H9 (cell line): ENCODE data around the gene LRCH1. TPM values are rescaled to one million over a fixed set of nuclear protein-coding genes. Genes with fewer than 3 reads are reported as not detected.

Source experiments
- DNase-seq: peaks from one replicate; pipeline ENCODE4 v3.0.0-alpha.2; 2017
- H2AFZ ChIP-seq: one replicate; pipeline ENCODE4 v1.6.1; 2013; ENCODE audit warnings: mild to moderate bottlenecking, low read length, control low read depth, moderate library complexity
- H2AK5ac ChIP-seq: 2 replicates; pipeline ENCODE4 v1.6.1; 2013; ENCODE audit warnings: low read length, control low read depth, mixed read lengths; ENCODE audit not compliant: insufficient read length
- H2BK120ac ChIP-seq: one replicate; pipeline ENCODE4 v1.6.1; 2013; ENCODE audit warnings: low read depth, mild to moderate bottlenecking, low read length, control low read depth, inconsistent platforms; ENCODE audit not compliant: poor library complexity, severe bottlenecking
- H2BK12ac ChIP-seq: 2 replicates; pipeline ENCODE4 v1.6.1; 2013; ENCODE audit warnings: low read length, control low read depth, mixed read lengths, low read depth; ENCODE audit not compliant: insufficient read length
- H2BK15ac ChIP-seq: 2 replicates; pipeline ENCODE4 v1.6.1; 2013; ENCODE audit warnings: low read depth, low read length, control low read depth
- H2BK20ac ChIP-seq: one replicate; pipeline ENCODE4 v1.6.1; 2013; ENCODE audit warnings: low read depth, mild to moderate bottlenecking, low read length, control low read depth, inconsistent platforms; ENCODE audit not compliant: poor library complexity, severe bottlenecking
- H2BK5ac ChIP-seq: 2 replicates; pipeline ENCODE4 v1.6.1; 2013; ENCODE audit warnings: low read length, control low read depth, mixed read lengths; ENCODE audit not compliant: insufficient read length
- H3K14ac ChIP-seq: 2 replicates; pipeline ENCODE4 v1.6.1; 2013; ENCODE audit warnings: low read length, control low read depth; ENCODE audit not compliant: insufficient read depth
- H3K18ac ChIP-seq: 2 replicates; pipeline ENCODE4 v1.6.1; 2013; ENCODE audit warnings: low read depth, mild to moderate bottlenecking, mixed read lengths, low read length, control low read depth; ENCODE audit not compliant: insufficient read length
- H3K23ac ChIP-seq: 2 replicates; pipeline ENCODE4 v1.6.1; 2013; ENCODE audit warnings: low read length, control low read depth, mixed read lengths, low read depth; ENCODE audit not compliant: insufficient read length
- H3K23me2 ChIP-seq: 2 replicates; pipeline ENCODE4 v1.6.1; 2013; ENCODE audit warnings: low read depth, mild to moderate bottlenecking, mixed read lengths, low read length, control low read depth; ENCODE audit not compliant: insufficient read length, poor library complexity, severe bottlenecking
- H3K27ac ChIP-seq: 2 replicates; pipeline ENCODE4 v1.5.1; 2013; ENCODE audit warnings: low read length, control low read depth, mixed read lengths, low read depth; ENCODE audit not compliant: insufficient read length
- H3K27me3 ChIP-seq: 2 replicates; pipeline ENCODE4 v1.6.1; 2013; ENCODE audit warnings: low read length, control low read depth, inconsistent platforms; ENCODE audit not compliant: insufficient read depth
- H3K4ac ChIP-seq: 2 replicates; pipeline ENCODE4 v1.6.1; 2013; ENCODE audit warnings: low read depth, mild to moderate bottlenecking, control low read depth, inconsistent platforms, low read length, moderate library complexity
- H3K4me1 ChIP-seq: 2 replicates; pipeline ENCODE4 v1.6.1; 2013; ENCODE audit warnings: low read length, control low read depth, inconsistent platforms; ENCODE audit not compliant: insufficient read depth
- H3K4me2 ChIP-seq: 2 replicates; pipeline ENCODE4 v1.6.1; 2013; ENCODE audit warnings: low read length, control low read depth, mixed read lengths; ENCODE audit not compliant: insufficient read length, insufficient read depth
- H3K56ac ChIP-seq: 2 replicates; pipeline ENCODE4 v1.6.1; 2013; ENCODE audit warnings: low read depth, mild to moderate bottlenecking, mixed read lengths, low read length, control low read depth; ENCODE audit not compliant: insufficient read length
- H3K79me1 ChIP-seq: 2 replicates; pipeline ENCODE4 v1.6.1; 2013; ENCODE audit warnings: low read depth, mild to moderate bottlenecking, moderate library complexity, low read length, control low read depth, inconsistent platforms; ENCODE audit not compliant: insufficient read depth, poor library complexity, severe bottlenecking
- H3K79me2 ChIP-seq: 2 replicates; pipeline ENCODE4 v1.6.1; 2013; ENCODE audit warnings: low read length, control low read depth, inconsistent platforms; ENCODE audit not compliant: insufficient read depth
- H3K9ac ChIP-seq: 2 replicates; pipeline ENCODE4 v1.6.1; 2013; ENCODE audit warnings: low read length, control low read depth, mixed read lengths; ENCODE audit not compliant: insufficient read length; ENCODE audit errors: extremely low read depth
- H3K9me3 ChIP-seq: one replicate; pipeline ENCODE4 v1.6.1; 2013; ENCODE audit warnings: low read depth, low read length, inconsistent platforms; ENCODE audit not compliant: control insufficient read depth
- H3T11ph ChIP-seq: one replicate; pipeline ENCODE4 v1.6.1; 2013; ENCODE audit warnings: mild to moderate bottlenecking, low read length, control low read depth, inconsistent platforms
- H4K20me1 ChIP-seq: one replicate; pipeline ENCODE4 v1.6.1; 2013; ENCODE audit not compliant: control insufficient read depth, insufficient read length, insufficient read depth
- H4K5ac ChIP-seq: 2 replicates; pipeline ENCODE4 v1.6.1; 2013; ENCODE audit warnings: low read depth, mild to moderate bottlenecking, mixed read lengths, low read length, control low read depth; ENCODE audit not compliant: insufficient read length
- H4K8ac ChIP-seq: replicated peaks from 2 replicates; pipeline ENCODE4 v1.6.1; 2013; ENCODE audit warnings: low read length, control low read depth, mixed read lengths, low read depth; ENCODE audit not compliant: insufficient read length
- H4K91ac ChIP-seq: 2 replicates; pipeline ENCODE4 v1.6.1; 2013; ENCODE audit warnings: low read depth, mild to moderate bottlenecking, moderate library complexity, mixed read lengths, low read length, control low read depth; ENCODE audit not compliant: insufficient read length
- H3K27ac Mint-ChIP-seq, 3 experiments: 2 replicates in 2 of 3; 3 replicates in 1 of 3; pipeline ENCODE4 v1.8.0; 2020 to 2021; ENCODE audit warnings: mixed read lengths in 3 of 3, mild to moderate bottlenecking in 1 of 3, moderate library complexity in 1 of 3
- H3K27me3 Mint-ChIP-seq: 2 replicates; pipeline ENCODE4 v1.8.0; 2021; ENCODE audit warnings: low read depth, mild to moderate bottlenecking, moderate library complexity, mixed read lengths
- H3K36me3 Mint-ChIP-seq, 3 experiments: 2 replicates in 2 of 3; 3 replicates in 1 of 3; pipeline ENCODE4 v1.8.0; 2020 to 2021; ENCODE audit warnings: low read depth in 3 of 3, mixed read lengths in 3 of 3; ENCODE audit not compliant: insufficient read depth in 1 of 3
- H3K4me1 Mint-ChIP-seq, 2 experiments: 2 replicates each; pipeline ENCODE4 v1.8.0; 2020; ENCODE audit warnings: mixed read lengths in 2 of 2
- H3K4me3 Mint-ChIP-seq, 2 experiments: 2 replicates in 1 of 2; 3 replicates in 1 of 2; pipeline ENCODE4 v1.8.0; 2020 to 2021; ENCODE audit warnings: mild to moderate bottlenecking in 2 of 2, mixed read lengths in 2 of 2, moderate library complexity in 1 of 2
- H3K9me3 Mint-ChIP-seq, 2 experiments: 2 replicates in 1 of 2; 3 replicates in 1 of 2; pipeline ENCODE4 v1.8.0; 2020; ENCODE audit warnings: mild to moderate bottlenecking in 2 of 2, mixed read lengths in 2 of 2, moderate library complexity in 1 of 2
- CTCF ChIP-seq: fragments of 200-600 bp; sonication (generic); conservative IDR thresholded peaks from 3 replicates; pipeline ENCODE4 v1.8.0; 2021; ENCODE audit warnings: antibody characterized with exemption, mild to moderate bottlenecking
- WGBS: extraction: QIAGEN DNeasy Blood & Tissue Kit; methylation state at CpG from one replicate; pipeline ENCODE4 v1.1.7; 2013; ENCODE audit warnings: missing lambda C conversion rate, low lambda C conversion rate, mixed read lengths; ENCODE audit not compliant: insufficient read length; ENCODE audit errors: extremely low coverage; 5-methylcytosine and 5-hydroxymethylcytosine counted together
- total RNA-seq: library from RNA; stranded (reverse); gene quantifications from 2 replicates; pipeline ENCODE4 v1.2.1, GENCODE V29; 2021

Gene LRCH1
- total RNA-seq, 1 experiment from 2014 or later: 8.0 TPM

GRCh38 chr13:46717275-46717674 is 164.3 kb downstream of the LRCH1 start:
- no peak overlapping the region for H2BK15ac ChIP-seq
- no peak overlapping the region for H2BK20ac ChIP-seq
- H3K4me1 ChIP-seq: no peaks in the 10 kb centered on the region; the same call in 1 of the 2 replicates
- no peak for TF ChIP-seq CTCF
- no peak overlapping the region for H3K9ac ChIP-seq
- H3K18ac ChIP-seq: no peak overlapping the region
- H2AK5ac ChIP-seq: no peak overlapping the region
- no peaks in the 10 kb centered on the region for H3K23me2 ChIP-seq
- H3K27me3 Mint-ChIP-seq: no peaks in the 10 kb centered on the region
- peaks cover 11% of the 10 kb centered on the region in 2 experiments for H3K4me1 Mint-ChIP-seq
- no peak overlapping the region for H2AFZ ChIP-seq
- H3K79me2 ChIP-seq: no peaks in the 10 kb centered on the region
- no peak overlapping the region for H3K4me3 Mint-ChIP-seq
- H3T11ph ChIP-seq: no peak overlapping the region
- H3K23ac ChIP-seq: no peak overlapping the region
- no peak overlapping the region for H2BK12ac ChIP-seq
- no peaks in the 10 kb centered on the region for H4K20me1 ChIP-seq
- no peak for DNase-seq
- H4K91ac ChIP-seq: no peak overlapping the region
- no peak overlapping the region for H3K56ac ChIP-seq
- H3K27ac Mint-ChIP-seq: no peak overlapping the region
- no peak overlapping the region for H4K8ac ChIP-seq
- no peaks in the 10 kb centered on the region for H3K27me3 ChIP-seq
- H4K5ac ChIP-seq: no peak overlapping the region
- H3K9me3 Mint-ChIP-seq: no peaks in the 10 kb centered on the region
- H3K4ac ChIP-seq: no peak overlapping the region
- WGBS: no CpG with 5 or more reads among the region's 4 CpGs
- H3K14ac ChIP-seq: no peak overlapping the region
- no peaks in the 10 kb centered on the region for H3K36me3 Mint-ChIP-seq
- no peak overlapping the region for H3K4me2 ChIP-seq
- no peak overlapping the region for H2BK120ac ChIP-seq
- H3K9me3 ChIP-seq: no peaks in the 10 kb centered on the region
- H3K79me1 ChIP-seq: no peaks in the 10 kb centered on the region
- no peak overlapping the region for H3K27ac ChIP-seq
- no peak overlapping the region for H2BK5ac ChIP-seq
